Bronchial epithelial cell (primary cell): Measurements from ENCODE around the gene SMIM35. TPM values are rescaled to one million over a fixed set of nuclear protein-coding genes. Genes with fewer than 3 reads are reported as not detected.

Source experiments
- DNase-seq: peaks from one replicate; pipeline ENCODE4 v3.0.0-alpha.2; 2010; ENCODE audit warnings: low read depth
- FAIRE-seq: peaks from 2 replicates; lab custom pipeline; 2011; peaks lifted over from hg19 to GRCh38; lab: Jason Lieb, UNC
- H3K27me3 ChIP-seq: 2 replicates; pipeline ENCODE4 v1.5.1; 2011; ENCODE audit warnings: low read length; ENCODE audit not compliant: control insufficient read depth, insufficient read depth
- H3K36me3 ChIP-seq: 2 replicates; pipeline ENCODE4 v1.5.1; 2011; ENCODE audit warnings: low read length; ENCODE audit not compliant: control insufficient read depth, insufficient read depth
- H3K4me3 ChIP-seq: 2 replicates; pipeline ENCODE4 v1.5.1; 2011; ENCODE audit warnings: mild to moderate bottlenecking, low read depth, low read length, control low read depth
- CTCF ChIP-seq: IDR thresholded peaks from 2 replicates; pipeline ENCODE4 v1.5.1; 2011; ENCODE audit warnings: mild to moderate bottlenecking, moderate library complexity, low read length, control low read depth, inconsistent platforms; ENCODE audit not compliant: insufficient read depth, severe bottlenecking
- total RNA-seq: library from RNA; depleted of rRNA; stranded (reverse); fragments of >200 nt; gene quantifications from 2 replicates; pipeline ENCODE4 v1.2.1, GENCODE V29; 2014

SMIM35 gene
- total RNA-seq, 1 donor from 2014 or later: not detected

GRCh38 chr11:118061586-118062125, 25.1 kb downstream of the SMIM35 start:
- FAIRE-seq (no peak), DNase-seq (no peak)
- no peaks in the 10 kb centered on the region for H3K27me3 ChIP-seq
- no peak overlapping the region for H3K4me3 ChIP-seq
- no peaks in the 10 kb centered on the region for H3K36me3 ChIP-seq
- TF ChIP-seq CTCF: no peak

- no peak for TF ChIP-seq CTCF
- DNase-seq (no peak), FAIRE-seq (no peak)
- Histone ChIP-seq H3K36me3 (no peaks in the 10 kb centered on the region), H3K27me3 (no peaks in the 10 kb centered on the region), H3K4me3 (no peak overlapping the region)
Observed at GRCh38 chr11:118060869-118061268, 25.9 kb downstream of the SMIM35 start.

GRCh38 chr11:118060081-118060661, 26.6 kb downstream of the SMIM35 start:
- Histone ChIP-seq H3K4me3 (no peak overlapping the region), H3K27me3 (no peaks in the 10 kb centered on the region), H3K36me3 (no peaks in the 10 kb centered on the region)
- DNase-seq: no peak
- no peak for TF ChIP-seq CTCF
- no peak for FAIRE-seq

GRCh38 chr11:118059246-118059940, 27.4 kb downstream of the SMIM35 start:
- Histone ChIP-seq H3K27me3 (no peaks in the 10 kb centered on the region), H3K4me3 (no peak overlapping the region), H3K36me3 (no peaks in the 10 kb centered on the region)
- DNase-seq (no peak), FAIRE-seq (no peak)
- TF ChIP-seq CTCF: no peak

- Histone ChIP-seq H3K27me3 (no peaks in the 10 kb centered on the region), H3K36me3 (no peaks in the 10 kb centered on the region), H3K4me3 (no peak overlapping the region)
- DNase-seq (no peak), FAIRE-seq (no peak)
- TF ChIP-seq CTCF: no peak
Observed at GRCh38 chr11:118058311-118059245, 28.2 kb downstream of the SMIM35 start.
